Adipocyte (in vitro differentiated cells): ENCODE results near the gene DMAP1.
"Not testable (repeated sequence)": the region's sequence is repeated elsewhere in the genome, so short reads cannot be mapped to it uniquely, and the experiment has no call there.

Experiments used
- DNase-seq: peaks from one replicate; pipeline ENCODE4 v3.0.0-alpha.2; 2015; ENCODE audit warnings: low read depth
- H3K27me3 ChIP-seq: replicated peaks from 2 replicates; pipeline ENCODE4 v1.7.0; 2013; ENCODE audit warnings: mild to moderate bottlenecking, low read length, moderate library complexity; ENCODE audit not compliant: control insufficient read depth, insufficient read depth
- H3K36me3 ChIP-seq: 2 replicates; pipeline ENCODE4 v1.7.0; 2013; ENCODE audit warnings: low read length, mild to moderate bottlenecking, moderate library complexity; ENCODE audit not compliant: control insufficient read depth, insufficient read depth, severe bottlenecking
- H3K4me1 ChIP-seq: 2 replicates; pipeline ENCODE4 v1.7.0; 2013; ENCODE audit warnings: mild to moderate bottlenecking, low read length, moderate library complexity; ENCODE audit not compliant: control insufficient read depth, insufficient read depth
- H3K4me3 ChIP-seq: 2 replicates; pipeline ENCODE4 v1.7.0; 2013; ENCODE audit warnings: mild to moderate bottlenecking, low read length, moderate library complexity
- H3K9ac ChIP-seq: 2 replicates; pipeline ENCODE4 v1.7.0; 2013; ENCODE audit warnings: mild to moderate bottlenecking, low read length, moderate library complexity
- H3K9me3 ChIP-seq: 2 replicates; pipeline ENCODE4 v1.7.0; 2013; ENCODE audit warnings: mild to moderate bottlenecking, low read length, moderate library complexity; ENCODE audit not compliant: control insufficient read depth

The DMAP1 gene

GRCh38 chr1:44213222-44214112, at the start of gene DMAP1:
TSS of gene DMAP1 (plus strand) at chr1:44213471. CDS start at chr1:44213754, 283 bp downstream.
- peak within 1 kb of the TSS; percentile 92 for H3K9ac ChIP-seq
- H3K4me3 ChIP-seq: peak within 1 kb of the TSS; percentile 94
- no peaks in the 10 kb centered on the region for H3K9me3 ChIP-seq
- DNase-seq: peak; percentile 94
- no peaks in the 10 kb centered on the region for H3K27me3 ChIP-seq
- H3K36me3 ChIP-seq: peaks cover 16% of the 10 kb centered on the region
- H3K4me1 ChIP-seq: peaks cover 18% of the 10 kb centered on the region

DNA sequence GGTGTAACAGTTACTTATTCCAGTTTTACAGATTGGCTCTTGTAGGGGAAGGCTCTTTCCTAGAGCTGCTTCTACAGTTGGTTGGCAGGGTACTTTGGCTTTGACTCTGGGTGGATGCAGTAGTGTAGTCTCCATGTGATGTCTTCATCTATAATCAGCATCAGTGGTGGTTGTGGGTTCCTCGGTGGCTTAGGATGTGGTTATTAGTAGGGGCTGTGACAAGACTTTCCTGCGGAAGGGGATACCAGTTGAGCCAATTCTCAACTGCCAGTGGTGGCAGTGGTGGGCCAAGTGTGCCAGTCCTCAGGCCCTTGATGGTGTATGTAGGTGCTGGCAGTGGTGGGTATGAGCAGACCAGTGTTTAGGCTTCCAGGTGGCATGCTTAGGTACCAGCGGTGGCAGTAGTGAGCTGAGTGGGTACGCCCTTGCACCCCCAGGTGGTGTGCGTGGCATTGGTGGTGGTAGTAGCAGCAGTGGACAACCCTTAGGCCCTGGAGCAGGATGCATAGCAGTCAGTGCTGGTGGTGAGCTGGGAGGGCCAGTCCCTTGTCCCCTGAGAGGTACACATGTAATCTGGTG, 44.7 kb upstream of the DMAP1 start:
- Histone ChIP-seq H3K9me3 (peaks cover 9% of the 10 kb centered on the region), H3K27me3 (no peaks in the 10 kb centered on the region), H3K36me3 (no peaks in the 10 kb centered on the region), H3K9ac (no peak overlapping the region), H3K4me1 (peaks cover 9% of the 10 kb centered on the region), H3K4me3 (no peak overlapping the region)
- DNase-seq: no peak

GRCh38 chr1:44170281-44170823, 42.9 kb upstream of the DMAP1 start:
- Histone ChIP-seq H3K4me3 (no peak overlapping the region), H3K9ac (no peak overlapping the region), H3K4me1 (peaks cover 9% of the 10 kb centered on the region), H3K9me3 (peaks cover 17% of the 10 kb centered on the region), H3K36me3 (no peaks in the 10 kb centered on the region), H3K27me3 (no peaks in the 10 kb centered on the region)
- DNase-seq: peak; percentile 44

GRCh38 chr1:44174630-44175029, 38.6 kb upstream of the DMAP1 start:
- H3K27me3 ChIP-seq: no peaks in the 10 kb centered on the region
- no peak overlapping the region for H3K4me3 ChIP-seq
- DNase-seq: peak; percentile 16
- peaks cover 9% of the 10 kb centered on the region for H3K4me1 ChIP-seq
- no peak overlapping the region for H3K9ac ChIP-seq
- no peaks in the 10 kb centered on the region for H3K36me3 ChIP-seq
- peaks cover 10% of the 10 kb centered on the region for H3K9me3 ChIP-seq

- DNase-seq: no peak
- Histone ChIP-seq H3K36me3 (no peaks in the 10 kb centered on the region), H3K4me3 (no peak overlapping the region)
Measured at GRCh38 chr1:44200336-44200735, 12.9 kb upstream of the DMAP1 start.

GRCh38 chr1:44206545-44206944, 6.7 kb upstream of the DMAP1 start:
- H3K27me3 ChIP-seq, H3K4me1 ChIP-seq, DNase-seq, H3K9ac ChIP-seq, H3K9me3 ChIP-seq, H3K36me3 ChIP-seq, H3K4me3 ChIP-seq: not testable (repeated sequence)

More at GRCh38 chr1:44200336-44200735, 12.9 kb upstream of the DMAP1 start:
- Histone ChIP-seq H3K27me3 (no peaks in the 10 kb centered on the region), H3K9ac (no peak overlapping the region), H3K4me1 (no peaks in the 10 kb centered on the region), H3K9me3 (no peaks in the 10 kb centered on the region)

- peaks cover 6% of the 10 kb centered on the region for H3K4me1 ChIP-seq
- H3K27me3 ChIP-seq: no peaks in the 10 kb centered on the region
- H3K4me3 ChIP-seq: no peak overlapping the region
- no peaks in the 10 kb centered on the region for H3K36me3 ChIP-seq
- no peak overlapping the region for H3K9ac ChIP-seq
- no peaks in the 10 kb centered on the region for H3K9me3 ChIP-seq
- DNase-seq: no peak
Measured at GRCh38 chr1:44208226-44208625, 5.0 kb upstream of the DMAP1 start.

GRCh38 chr1:44210595-44210994, 2.7 kb upstream of the DMAP1 start:
- H3K4me3 ChIP-seq: no peak overlapping the region
- DNase-seq: no peak
- H3K9me3 ChIP-seq: no peaks in the 10 kb centered on the region
- no peaks in the 10 kb centered on the region for H3K27me3 ChIP-seq
- peaks cover 8% of the 10 kb centered on the region for H3K36me3 ChIP-seq
- peaks cover 15% of the 10 kb centered on the region for H3K4me1 ChIP-seq
- H3K9ac ChIP-seq: no peak overlapping the region

- H3K9ac ChIP-seq: peak overlapping the region; percentile 92
- no peak for DNase-seq
- H3K9me3 ChIP-seq: no peaks in the 10 kb centered on the region
- peaks cover 12% of the 10 kb centered on the region for H3K36me3 ChIP-seq
- H3K4me3 ChIP-seq: peak overlapping the region; percentile 94
- peaks cover 15% of the 10 kb centered on the region for H3K4me1 ChIP-seq
- H3K27me3 ChIP-seq: no peaks in the 10 kb centered on the region
Measured at GRCh38 chr1:44212355-44213221, 683 bp upstream of the DMAP1 start.

DNA sequence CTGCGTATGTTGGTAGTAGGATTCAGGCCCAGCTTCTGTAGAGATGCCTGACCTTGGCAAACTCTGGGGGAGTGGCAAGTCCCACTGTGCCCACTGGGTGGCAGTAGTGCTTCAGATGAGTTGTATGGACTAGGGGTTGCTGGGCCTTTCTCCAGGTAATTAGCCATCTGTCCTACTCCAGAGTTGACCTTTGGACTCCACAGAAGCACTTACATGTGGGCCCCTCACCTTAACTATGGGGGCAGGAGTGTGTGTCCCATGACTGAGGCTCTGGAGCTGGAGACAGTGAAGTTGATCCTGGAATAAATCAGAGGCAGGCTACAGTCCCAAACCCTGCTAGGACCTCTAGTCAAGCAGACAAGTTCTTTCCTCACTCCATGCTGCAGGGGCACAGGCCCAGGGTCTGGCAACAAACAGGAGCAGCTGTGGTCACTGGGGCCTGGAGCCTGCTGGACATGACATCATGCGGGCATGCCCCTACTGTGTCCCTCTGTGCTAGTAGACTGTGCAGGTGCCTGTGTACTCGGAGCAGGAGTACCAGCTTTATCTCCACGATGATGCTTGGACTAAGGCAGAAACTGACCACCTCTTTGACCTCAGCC, 4.6 kb downstream of the DMAP1 start:
- DNase-seq: peak; percentile 79
- peaks cover 18% of the 10 kb centered on the region for H3K4me1 ChIP-seq
- no peak overlapping the region for H3K4me3 ChIP-seq
- H3K9me3 ChIP-seq: no peaks in the 10 kb centered on the region
- no peak overlapping the region for H3K9ac ChIP-seq
- no peaks in the 10 kb centered on the region for H3K27me3 ChIP-seq
- peaks cover 50% of the 10 kb centered on the region for H3K36me3 ChIP-seq
